ENCODE results near the gene SOCS7.

- TF ChIP-seq CTCF (IDR thresholded peaks at IDR 0.05) (no peak), POLR2A (IDR thresholded peaks at IDR 0.05) (no peak)
Measured at GRCh38 chr17:38339891-38340290, 11.8 kb upstream of the SOCS7 start.
